Nephron (organoid): Measurements from ENCODE around the gene CRY1.
A peak's percentile ranks its signal among the peaks of the same experiment; 100 is the strongest.
"Not testable (repeated sequence)": the region's sequence is repeated elsewhere in the genome, so short reads cannot be mapped to it uniquely, and the experiment has no call there.

Experiments used
- H3K27ac Mint-ChIP-seq, 3 experiments: 2 replicates each; pipeline ENCODE4 v1.8.0; 2020; ENCODE audit warnings: mixed read lengths in 3 of 3, mild to moderate bottlenecking in 2 of 3, moderate library complexity in 1 of 3
- H3K27me3 Mint-ChIP-seq: 2 replicates; pipeline ENCODE4 v1.8.0; 2021; ENCODE audit warnings: low read depth, mild to moderate bottlenecking, moderate library complexity, mixed read lengths
- H3K36me3 Mint-ChIP-seq: 2 replicates; pipeline ENCODE4 v1.8.0; 2020; ENCODE audit warnings: low read depth, mixed read lengths
- H3K4me1 Mint-ChIP-seq: 2 replicates; pipeline ENCODE4 v1.8.0; 2020; ENCODE audit warnings: mixed read lengths
- H3K4me3 Mint-ChIP-seq, 3 experiments: 2 replicates each; pipeline ENCODE4 v1.8.0; 2020; ENCODE audit warnings: mild to moderate bottlenecking in 3 of 3, mixed read lengths in 3 of 3, moderate library complexity in 2 of 3
- H3K9me3 Mint-ChIP-seq: 2 replicates; pipeline ENCODE4 v1.8.0; 2020; ENCODE audit warnings: mixed read lengths
- CTCF ChIP-seq, 3 experiments: fragments of 200-600 bp; sonication (generic); IDR thresholded peaks; one replicate each; pipeline ENCODE4 v1.5.0; 2021; ENCODE audit warnings: antibody characterized with exemption in 3 of 3; ENCODE audit not compliant: unreplicated experiment in 3 of 3

Gene CRY1

DNA sequence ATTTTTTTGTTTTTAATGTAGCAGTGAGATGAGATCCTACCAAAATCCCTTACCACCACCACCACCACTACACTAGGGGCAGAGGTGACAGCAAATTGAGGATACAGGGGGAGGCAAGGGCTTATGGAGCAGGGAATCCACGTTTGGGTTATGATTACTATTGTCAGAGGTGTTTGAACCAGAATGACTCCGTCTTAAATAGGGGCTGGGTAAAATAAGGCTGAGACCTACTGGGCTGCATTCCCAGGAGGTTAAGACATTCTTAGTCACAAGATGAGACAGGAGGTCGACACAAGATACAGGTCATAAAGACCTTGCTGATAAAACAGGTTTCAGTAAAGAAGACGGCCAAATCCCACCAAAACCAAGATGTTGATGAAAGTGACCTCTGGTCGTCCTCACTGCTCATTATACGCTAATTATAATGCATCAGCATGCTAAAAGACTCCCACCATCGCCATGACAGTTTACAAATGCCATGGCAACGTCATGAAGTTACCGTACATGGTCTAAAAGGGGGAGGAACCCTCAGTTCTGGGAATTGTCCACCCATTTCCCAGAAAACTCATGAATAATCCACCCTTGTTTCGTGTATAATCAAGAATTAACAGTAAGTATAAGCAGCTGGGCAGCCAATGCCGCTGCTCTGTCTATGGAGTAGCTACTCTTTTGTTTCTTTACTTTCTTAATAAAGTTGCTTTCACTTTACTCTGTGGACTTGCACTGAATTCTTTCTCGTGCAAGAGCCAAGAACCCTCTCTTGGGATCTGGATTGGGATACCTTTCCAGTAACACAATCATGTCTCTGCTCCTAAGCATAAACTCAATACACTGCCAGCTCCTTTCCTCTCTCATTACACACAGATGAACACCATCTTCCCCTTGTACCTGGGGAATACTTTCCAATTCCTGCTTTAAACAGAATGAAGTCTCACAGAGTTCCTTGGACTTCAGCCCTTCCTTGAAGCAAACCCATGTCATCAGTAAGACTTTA, 16.7 kb upstream of the CRY1 start:
- H3K36me3 Mint-ChIP-seq = no peaks in the 10 kb centered on the region
- TF ChIP-seq CTCF (IDR thresholded peaks at IDR 0.05; ENCODE audit: unreplicated experiment in 3 of 3) = no peak
- H3K4me1 Mint-ChIP-seq = no peaks in the 10 kb centered on the region
- no peaks in the 10 kb centered on the region for H3K9me3 Mint-ChIP-seq
- no peak overlapping the region for H3K4me3 Mint-ChIP-seq
- H3K27ac Mint-ChIP-seq = peak overlapping the region in 2 of 3 experiments; percentile 4 to 6
- peaks cover 3% of the 10 kb centered on the region for H3K27me3 Mint-ChIP-seq

DNA sequence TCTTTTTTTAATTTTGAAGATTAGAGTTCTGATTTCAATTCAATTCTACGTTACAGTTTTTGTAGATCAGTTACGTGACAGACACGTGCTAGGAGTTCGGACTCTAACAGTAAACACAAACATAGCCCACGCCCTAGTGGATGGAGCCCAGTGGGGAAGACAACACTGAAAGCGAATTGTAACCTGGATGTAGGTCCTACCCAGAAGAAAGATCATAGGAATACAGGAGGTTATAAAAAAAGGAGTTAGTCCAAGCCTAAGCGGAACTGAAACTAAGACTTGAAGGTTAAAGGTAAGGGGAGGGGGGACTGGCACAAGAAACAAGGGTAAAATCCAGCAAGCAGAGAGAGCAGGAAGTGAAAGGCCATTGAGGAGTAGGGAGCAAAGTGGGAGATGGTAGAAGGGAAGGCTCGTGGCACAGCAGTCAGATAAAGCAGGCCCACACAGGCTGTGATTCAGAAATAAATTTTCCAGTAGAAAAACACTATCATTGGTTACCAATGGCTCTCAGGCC, 15.7 kb upstream of the CRY1 start:
- no peak overlapping the region for H3K4me3 Mint-ChIP-seq
- no peaks in the 10 kb centered on the region for H3K36me3 Mint-ChIP-seq
- no peaks in the 10 kb centered on the region for H3K9me3 Mint-ChIP-seq
- H3K27me3 Mint-ChIP-seq = no peaks in the 10 kb centered on the region
- no peaks in the 10 kb centered on the region for H3K4me1 Mint-ChIP-seq
- TF ChIP-seq CTCF (IDR thresholded peaks at IDR 0.05; ENCODE audit: unreplicated experiment in 3 of 3) = no peak
- H3K27ac Mint-ChIP-seq = peak overlapping the region in 1 of 3 experiments; percentile 26

DNA sequence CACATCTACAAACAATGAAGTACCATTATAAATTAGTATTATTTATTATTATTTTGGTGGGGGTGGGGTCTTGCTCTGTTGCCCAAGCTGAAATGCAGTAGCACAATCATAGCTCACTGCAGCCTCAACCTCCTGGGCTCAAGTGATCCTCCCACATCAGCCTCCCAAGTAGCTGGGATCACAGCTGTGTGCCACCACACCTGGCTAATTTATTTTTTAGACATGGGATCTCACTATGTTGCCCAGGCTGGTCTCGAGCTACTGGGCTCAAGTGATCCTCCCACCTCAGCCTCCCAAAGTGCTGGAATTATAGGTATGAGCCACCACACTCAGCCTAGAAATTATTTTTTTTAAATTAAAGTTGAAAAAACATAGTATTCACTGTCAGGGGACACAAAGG, 15.0 kb upstream of the CRY1 start:
- H3K27ac Mint-ChIP-seq, H3K36me3 Mint-ChIP-seq, H3K4me1 Mint-ChIP-seq, H3K9me3 Mint-ChIP-seq, H3K27me3 Mint-ChIP-seq, H3K4me3 Mint-ChIP-seq: not testable (repeated sequence)

GRCh38 chr12:107107381-107107780, 14.0 kb upstream of the CRY1 start:
- TF ChIP-seq CTCF (IDR thresholded peaks at IDR 0.05; ENCODE audit: unreplicated experiment in 3 of 3) = no peak

DNA sequence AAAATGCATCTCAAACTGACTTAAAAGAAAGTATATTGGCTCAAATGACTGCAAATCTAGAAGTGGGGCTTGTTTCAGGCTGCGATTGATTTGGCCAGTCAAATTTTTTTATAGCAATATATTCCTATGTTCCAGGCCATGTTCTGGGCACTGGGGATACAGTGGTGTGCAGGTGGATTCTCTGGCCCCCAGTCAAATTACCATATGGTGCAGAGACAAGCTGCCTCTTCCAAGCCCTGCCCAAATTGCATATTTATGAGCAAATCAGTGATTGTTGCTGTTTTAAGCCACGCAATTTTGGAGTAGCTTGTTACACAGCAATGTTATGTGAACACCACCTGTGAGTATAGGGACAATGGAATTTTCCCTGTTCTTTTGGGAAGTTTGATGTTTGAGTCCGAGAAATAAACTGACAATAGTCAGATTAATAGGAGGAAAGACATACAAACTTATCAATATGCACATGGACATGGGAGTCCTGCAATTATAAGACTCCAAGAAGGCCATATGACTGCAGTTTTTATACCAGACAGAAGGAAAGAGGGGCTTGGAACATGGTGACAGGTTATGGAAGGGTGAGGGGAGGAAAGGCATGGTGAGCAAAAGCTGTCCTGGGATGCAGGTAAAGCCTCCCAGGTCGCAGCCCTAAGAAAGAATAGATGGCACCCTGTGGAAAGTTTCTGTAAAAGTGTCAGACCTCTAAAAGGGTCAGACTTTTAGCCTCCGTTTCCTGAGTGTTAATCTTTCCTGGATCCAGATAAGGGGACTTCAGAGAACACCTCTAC, 13.1 kb upstream of the CRY1 start:
- no peaks in the 10 kb centered on the region for H3K27me3 Mint-ChIP-seq
- H3K4me3 Mint-ChIP-seq = no peak overlapping the region
- no peaks in the 10 kb centered on the region for H3K4me1 Mint-ChIP-seq
- H3K9me3 Mint-ChIP-seq = no peaks in the 10 kb centered on the region
- H3K27ac Mint-ChIP-seq = no peak overlapping the region
- no peaks in the 10 kb centered on the region for H3K36me3 Mint-ChIP-seq
- TF ChIP-seq CTCF (IDR thresholded peaks at IDR 0.05; ENCODE audit: unreplicated experiment in 3 of 3) = no peak

More at GRCh38 chr12:107107381-107107780, 14.0 kb upstream of the CRY1 start:
- Mint-ChIP-seq H3K9me3 (no peaks in the 10 kb centered on the region), H3K4me1 (no peaks in the 10 kb centered on the region), H3K27ac (no peak overlapping the region), H3K4me3 (no peak overlapping the region), H3K36me3 (no peaks in the 10 kb centered on the region), H3K27me3 (no peaks in the 10 kb centered on the region)

- no peaks in the 10 kb centered on the region for H3K4me1 Mint-ChIP-seq
- H3K36me3 Mint-ChIP-seq = no peaks in the 10 kb centered on the region
- no peak overlapping the region for H3K27ac Mint-ChIP-seq
- no peaks in the 10 kb centered on the region for H3K27me3 Mint-ChIP-seq
- H3K4me3 Mint-ChIP-seq = no peak overlapping the region
- H3K9me3 Mint-ChIP-seq = no peaks in the 10 kb centered on the region
- TF ChIP-seq CTCF (IDR thresholded peaks at IDR 0.05; ENCODE audit: unreplicated experiment in 3 of 3) = no peak
Observed at GRCh38 chr12:107105410-107105703, 12.0 kb upstream of the CRY1 start.
